NCI-H2107 (cell line): ENCODE results near the gene PTOV1.

Source experiments
- DNase-seq: peaks from one replicate; lab custom pipeline; 2025; lab: John Stamatoyannopoulos, UW

Gene PTOV1

DNA sequence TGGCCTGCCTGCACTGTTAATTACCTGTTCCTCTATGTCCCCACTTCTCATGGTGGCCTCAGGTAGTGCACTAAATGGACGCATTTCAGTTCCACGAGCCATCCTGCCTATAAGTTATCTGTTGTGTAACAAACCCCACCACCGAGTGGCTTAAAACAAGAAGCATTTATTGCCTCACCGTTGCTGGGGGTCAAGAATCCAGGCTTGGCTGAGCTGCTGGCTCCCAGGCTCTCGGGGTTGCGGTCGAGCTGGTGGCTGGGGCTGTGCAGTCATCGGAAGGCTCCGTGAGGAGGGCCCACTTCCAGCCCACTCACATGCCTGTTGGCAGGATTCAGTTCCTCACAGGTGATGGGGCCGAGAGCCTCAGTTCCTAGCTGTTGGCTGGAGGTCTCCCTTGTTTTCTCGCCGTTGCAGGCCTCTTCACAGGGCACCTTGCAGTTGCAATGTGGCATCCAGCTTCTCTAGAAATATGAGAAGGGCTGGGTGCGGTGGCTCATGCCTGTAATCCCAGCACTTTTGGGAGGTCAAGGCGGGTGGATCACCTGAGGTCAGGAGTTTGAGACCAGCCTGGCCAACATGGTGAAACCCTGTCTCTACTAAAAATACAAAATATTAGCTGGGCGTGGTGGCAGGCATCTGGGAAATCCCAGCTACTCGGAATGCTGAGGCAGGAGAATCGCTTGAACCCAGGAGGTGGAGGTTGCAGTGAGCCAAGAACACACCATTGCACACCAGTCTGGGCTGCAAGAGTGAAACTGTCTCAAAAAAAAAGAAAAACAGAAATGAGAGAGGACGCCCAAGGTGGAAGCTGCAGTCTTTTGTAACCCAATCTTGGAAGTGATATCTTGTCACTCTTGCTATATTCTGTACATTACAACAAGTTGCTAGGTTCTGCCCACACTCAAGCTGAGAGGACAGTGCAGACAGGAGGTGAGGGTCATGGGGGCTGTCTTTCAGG, 6.5 kb upstream of the PTOV1 start:
- DNase-seq, result no peak

DNA sequence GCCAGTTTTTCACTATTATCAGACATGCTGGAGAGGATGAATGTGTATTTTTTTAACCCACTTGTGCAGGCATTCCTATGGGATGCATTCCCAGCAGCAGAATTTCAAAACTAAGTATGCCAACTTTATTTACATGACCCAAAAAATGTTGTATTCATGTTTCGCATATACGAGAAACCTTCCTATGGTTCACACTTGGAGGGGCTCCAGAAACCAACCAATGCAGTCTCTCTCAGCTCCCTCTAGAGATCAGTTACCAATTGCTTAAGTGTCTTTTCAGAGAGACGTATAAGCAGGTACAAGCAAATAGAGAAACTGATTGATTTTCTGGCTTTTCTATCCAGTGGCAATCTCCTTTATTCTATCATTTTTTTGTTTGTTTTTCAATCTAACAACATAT, 5.5 kb upstream of the PTOV1 start:
- no peak for DNase-seq

DNA sequence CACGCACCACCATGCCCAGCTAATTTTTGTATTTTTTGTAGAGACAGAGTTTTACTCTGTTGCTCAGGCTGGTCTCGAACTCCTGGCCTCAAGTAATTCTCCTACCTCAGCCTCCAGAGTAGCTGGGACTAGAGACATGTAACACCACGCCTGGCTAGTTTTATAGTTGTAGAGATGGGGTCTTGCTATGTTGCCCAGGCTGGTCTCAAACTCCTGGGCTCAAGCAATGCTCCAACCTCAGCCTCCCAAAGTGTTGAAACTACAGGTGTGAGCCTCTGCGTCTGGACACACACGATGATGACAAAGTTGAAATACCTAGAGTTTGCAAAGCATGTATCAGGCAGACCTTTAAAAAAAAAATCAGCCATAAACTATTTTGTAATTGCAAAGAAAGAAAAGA, 4.6 kb upstream of the PTOV1 start:
- no peak for DNase-seq

DNA sequence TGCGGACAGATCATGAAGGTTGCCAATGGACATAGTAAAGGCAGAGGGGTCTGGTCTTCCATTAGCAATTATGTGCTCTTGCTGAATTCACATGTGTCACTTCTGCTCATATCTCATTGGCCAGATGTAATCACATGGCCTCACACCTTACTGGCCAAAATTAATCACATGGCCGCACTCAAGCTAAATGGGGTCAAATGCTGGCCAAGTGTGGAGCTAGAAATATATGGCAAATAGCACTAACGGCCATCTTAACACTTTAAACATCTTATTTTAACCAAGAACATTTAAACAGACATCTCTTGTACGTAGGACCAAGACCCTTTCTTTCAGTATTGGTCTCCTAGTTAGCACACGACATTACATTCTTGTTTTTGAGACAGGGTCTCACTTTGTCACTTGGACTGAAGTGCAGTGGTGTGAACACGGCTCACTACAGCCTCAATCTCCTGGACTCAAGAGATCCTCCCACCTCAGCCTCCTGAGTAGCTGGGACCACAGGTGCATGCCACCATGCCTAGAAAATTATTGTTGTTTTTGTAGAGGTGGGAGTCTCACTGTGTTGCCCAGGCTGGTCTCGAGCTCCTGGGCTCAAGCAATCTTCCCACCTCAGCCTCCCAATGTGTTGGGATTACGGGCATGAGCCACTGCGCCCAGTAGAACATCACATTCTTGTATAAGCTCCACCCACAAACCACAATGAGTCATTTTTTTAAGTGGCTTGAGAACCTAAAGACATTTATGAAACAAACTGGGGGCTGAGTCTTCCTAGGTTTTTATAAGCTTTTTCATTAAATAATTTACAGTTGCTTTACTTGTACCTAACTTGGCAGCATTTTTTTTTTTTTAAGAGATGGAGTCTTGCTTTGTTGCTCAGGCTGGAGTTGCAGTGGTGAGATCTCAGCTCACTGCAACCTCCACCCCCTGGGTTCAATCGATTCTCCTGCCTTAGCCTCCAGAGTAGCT, 2.9 kb upstream of the PTOV1 start:
- no peak for DNase-seq

DNA sequence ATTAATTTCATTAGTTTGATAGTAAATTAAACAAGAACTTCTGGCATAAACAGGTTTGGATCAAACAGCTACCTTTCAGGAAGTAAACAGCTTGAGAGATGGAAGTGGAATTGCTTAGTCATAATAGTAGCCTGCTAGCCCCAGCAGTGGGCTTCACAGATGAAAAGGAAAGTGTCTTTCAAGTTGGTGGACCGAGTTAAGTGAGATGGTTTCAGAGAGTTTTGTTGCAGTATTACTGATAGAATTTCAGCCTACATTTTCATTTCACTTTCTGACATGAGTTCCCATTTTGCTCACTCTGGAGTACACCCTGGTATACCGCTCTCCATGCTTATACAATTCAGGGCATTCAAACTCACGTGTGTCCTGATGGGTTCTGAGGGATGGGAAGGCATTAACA, 2.0 kb upstream of the PTOV1 start:
- DNase-seq, result no peak

DNA sequence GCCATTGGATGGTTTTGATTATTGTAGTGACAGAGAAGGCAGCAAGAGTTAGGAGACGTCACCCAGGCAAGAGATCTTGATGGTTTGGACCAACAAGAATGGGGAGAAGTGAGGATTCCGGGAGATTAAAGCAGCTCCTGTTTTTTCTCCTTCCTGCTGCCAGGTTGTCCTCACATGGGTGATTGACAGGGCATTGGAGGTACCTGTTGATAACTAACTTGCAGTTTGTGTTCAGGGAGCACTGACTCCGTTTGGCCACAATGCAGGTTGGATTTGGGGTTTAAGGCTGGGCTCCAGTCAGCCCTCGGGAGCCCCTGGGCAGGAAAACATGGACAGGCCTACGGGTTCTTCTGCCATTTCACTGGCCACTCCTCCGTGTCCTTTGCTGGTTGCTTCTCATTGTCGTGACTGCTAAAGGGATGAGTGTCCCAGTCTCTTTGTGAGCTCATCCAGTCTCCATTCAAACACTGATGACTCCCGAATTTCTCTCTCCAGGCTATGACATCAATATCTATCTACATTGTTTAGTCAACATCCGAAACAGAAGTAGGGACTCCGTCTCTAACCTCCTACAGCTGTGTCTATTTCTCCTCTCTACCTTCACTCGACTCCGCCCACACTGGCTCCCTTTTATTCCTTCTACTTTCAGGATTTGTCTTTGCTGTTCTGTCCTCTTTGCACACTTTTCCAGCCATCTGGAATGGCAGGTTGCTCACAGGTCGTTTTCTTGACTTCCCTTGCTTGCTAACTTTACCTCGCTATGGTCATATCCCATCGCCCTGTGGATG, 1.3 kb upstream of the PTOV1 start:
- no peak for DNase-seq

DNA sequence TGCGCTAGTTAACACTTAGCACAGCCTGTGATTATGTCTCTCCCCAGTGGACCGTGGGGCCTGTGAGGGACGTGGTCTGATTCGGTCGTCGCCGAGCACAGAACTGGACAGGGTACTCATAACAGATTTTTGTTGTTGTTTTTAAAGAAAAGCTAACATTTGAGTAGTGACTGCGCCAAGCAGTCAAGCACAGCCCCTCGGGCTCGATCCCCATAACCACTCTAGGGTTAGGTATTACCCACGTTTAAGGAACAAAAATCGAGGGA, 805 bp upstream of the PTOV1 start:
- DNase-seq, result no peak

DNA sequence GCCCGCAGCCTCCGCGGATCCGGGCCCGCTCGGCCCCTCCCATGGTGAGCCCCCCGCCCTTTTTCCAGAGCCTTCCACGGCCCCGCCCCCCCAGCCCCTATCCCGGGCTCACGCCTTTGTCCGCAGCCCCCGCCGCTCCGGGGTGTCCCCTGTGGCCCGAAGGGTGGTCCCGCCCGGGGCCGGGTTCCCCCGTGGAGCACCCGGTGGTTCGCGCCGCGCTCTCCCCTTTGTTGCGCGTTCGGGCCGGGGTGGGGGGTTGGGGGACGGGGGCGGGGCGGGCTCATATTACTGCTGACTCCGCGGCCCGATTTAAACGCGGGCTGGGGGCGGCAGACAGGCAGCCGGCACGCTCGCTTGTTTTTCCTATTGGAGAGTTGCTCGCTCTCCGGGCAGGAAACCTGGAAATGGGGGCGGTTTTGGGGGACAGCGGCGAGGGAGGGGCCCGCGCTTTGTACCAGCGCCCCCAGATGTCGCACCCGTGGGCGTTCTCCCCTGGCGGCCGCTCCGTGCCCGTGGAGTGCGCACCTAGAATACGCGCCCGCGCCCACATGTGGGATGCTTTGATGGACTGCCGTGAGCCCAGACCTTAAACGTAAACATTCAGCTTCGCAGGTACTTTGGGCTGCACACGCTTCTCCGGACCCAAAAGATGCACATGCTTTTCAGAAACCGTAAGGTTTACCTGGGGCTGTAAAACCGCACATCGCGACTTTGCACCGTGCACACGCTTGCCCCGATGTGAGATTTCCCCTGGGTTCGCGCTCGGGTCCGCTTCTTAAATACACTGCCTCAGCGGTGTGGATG, 699 bp downstream of the PTOV1 start:
- no peak for DNase-seq

DNA sequence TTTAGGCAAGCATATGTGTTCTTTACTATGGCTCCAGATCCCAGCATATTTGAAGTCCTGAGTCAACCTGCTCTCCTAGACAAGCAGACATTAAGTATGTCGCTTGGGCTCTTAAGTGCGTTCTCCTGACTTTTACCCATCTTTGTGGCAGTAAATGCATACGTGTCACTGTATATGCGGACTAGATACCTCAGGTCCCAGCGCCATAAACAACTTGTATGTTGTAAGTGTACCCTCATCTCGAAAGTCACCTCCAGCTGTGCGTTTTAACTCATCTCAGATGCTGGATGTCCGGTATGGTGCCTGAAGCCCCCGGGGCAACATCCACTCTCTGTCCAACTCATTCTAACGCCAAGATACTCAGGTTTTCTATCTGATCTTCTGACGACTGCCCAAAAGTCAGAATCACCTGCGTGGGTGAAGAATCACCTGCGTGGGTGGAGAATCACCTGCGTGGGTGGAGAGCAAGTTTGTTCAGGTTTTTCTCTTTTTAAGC, 1.7 kb downstream of the PTOV1 start:
- DNase-seq, result no peak

DNA sequence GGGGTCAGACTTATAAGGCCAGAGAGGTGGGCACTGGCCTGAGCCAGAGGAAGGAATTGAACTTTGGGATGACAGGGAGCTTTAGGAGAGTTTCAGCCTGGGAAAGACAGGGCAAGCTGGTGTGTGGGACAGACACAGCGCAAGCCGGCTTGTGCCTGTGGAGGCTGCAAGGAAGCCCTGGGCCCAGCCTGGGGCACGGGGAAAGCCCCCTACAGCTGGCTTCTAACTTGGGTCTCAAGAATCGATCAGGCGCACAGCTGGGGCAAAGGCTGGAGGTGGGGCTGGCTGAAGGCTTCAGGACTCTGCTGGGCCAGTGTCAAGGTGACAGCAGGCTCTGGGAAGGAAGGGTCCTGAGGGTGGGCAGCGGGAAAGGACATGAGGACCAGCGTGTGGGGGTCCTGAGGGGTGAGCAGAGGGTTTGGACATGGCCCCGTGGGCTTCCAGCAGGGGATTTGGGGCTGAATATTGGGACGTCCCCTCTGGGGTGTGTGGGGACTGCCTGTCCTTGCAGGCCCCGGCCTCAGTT, 3.0 kb downstream of the PTOV1 start:
- no peak for DNase-seq

DNA sequence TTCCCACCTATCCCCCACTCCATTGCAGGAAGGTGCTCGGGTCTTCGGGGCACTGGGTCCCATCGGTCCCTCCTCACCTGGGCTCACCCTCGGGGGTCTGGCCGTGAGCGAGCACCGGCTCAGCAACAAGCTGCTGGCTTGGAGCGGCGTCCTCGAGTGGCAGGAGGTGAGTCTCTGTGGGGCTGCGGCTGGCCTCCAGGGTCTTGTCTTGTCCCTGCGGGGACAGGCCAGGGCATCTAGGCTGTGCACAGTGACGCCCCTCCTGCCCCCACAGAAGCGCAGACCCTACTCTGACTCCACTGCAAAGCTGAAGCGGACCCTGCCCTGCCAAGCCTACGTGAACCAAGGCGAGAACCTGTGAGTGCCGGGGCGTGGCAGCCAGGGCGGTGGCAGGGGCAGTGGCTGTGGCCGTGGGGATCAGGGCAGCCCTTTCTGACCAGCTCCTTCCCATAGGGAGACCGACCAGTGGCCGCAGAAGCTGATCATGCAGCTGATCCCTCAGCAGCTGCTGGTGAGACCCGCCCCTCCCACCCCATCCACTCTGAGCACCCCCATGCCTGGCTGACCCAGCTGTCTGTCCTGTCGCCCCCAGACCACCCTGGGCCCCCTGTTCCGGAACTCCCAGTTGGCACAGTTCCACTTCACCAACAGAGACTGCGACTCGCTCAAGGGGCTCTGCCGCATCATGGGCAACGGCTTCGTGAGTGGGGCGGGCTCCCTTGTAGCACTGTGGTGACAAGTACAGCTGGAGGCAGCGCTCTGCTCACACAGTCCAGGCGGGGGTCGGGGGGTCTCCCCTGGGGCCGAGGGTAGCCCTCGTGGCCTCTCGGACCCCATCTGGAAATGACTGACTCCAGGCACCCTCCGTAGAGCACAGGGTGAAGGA, 3.7 kb downstream of the PTOV1 start:
- DNase-seq, result no peak

DNA sequence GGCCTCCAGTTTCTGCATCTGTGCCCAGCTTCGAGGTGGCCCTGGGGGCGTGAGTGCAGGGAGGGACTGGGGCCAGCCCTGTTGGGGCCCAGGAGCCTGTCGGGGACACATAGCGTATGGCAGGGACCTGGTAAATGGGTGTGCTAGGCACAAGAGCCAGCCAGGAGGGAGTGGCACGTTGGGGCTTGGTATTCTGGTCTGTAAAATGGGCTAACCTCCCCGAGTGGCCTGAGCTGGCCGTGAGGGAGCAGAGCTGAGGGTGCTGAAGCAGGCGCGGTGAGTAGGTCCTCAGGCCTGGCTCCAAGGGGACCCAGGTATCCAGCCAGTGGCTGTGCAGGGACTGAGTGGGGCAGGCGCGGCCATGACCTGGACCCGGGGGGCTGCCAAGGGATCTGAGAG, 4.3 kb downstream of the PTOV1 start:
- DNase-seq, result no peak

DNA sequence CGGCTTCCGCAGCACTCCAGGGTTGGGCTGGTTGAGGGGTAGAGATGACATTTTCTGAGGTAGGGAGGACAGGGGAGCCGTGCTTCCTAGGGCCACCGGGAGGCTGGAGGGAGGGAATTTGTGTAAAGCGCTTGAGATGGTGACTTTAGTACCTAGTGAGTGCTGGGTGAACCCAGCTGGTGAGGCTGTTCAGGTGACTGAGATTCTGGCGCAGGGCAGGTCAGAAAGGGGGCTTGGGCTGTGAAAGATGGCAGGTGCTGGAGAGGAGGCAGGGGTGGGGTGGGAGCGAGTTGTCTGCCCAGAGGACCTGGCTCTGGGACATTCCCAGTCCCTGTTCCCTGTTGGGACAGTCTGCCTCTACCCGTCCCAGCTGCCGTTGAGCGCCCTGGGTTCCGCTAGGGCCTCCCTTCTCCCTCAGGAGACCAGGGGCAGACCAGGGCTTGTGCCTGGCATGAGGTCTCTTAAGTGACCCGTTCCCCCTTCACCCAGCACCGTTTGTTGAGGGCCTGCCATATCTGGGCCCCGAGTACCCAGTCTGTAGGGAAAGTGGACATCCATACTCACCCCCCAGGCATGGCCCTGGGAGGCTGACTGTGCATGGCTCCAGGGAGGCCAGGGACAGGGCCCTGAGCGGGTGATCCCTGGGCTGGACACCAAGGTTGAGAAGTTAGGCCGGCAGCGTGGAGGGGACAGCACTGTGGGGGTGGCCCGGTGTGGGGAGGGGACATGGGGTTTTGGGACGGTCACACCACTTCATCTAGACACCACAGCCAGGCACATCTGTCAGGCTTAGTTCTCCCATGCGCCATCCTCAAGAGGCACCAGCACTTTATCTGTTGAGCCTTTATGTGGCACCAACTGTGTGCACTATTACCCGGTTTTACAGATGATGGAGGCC, 5.0 kb downstream of the PTOV1 start:
- DNase-seq, result no peak

DNA sequence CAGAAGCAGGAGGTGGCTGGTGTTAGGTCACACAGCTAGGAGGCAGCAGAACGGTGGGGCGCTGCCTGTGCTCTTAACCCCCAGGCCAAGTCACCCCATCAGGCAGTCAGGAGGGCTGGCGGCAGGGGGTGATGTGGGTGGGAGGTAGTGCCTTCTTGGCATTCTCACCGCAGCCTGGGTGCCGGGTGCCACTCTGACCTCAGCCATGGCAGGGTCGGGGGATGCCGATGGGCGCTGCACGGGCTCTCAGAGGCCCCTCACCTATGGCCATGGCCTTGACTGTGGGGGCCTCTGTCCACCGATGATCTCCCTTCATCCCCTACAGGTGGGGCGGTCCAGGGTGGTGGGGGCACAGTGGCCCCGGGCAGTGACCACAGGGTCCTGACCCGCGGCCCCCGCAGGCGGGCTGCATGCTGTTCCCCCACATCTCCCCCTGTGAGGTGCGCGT, 5.6 kb downstream of the PTOV1 start:
- no peak for DNase-seq

DNA sequence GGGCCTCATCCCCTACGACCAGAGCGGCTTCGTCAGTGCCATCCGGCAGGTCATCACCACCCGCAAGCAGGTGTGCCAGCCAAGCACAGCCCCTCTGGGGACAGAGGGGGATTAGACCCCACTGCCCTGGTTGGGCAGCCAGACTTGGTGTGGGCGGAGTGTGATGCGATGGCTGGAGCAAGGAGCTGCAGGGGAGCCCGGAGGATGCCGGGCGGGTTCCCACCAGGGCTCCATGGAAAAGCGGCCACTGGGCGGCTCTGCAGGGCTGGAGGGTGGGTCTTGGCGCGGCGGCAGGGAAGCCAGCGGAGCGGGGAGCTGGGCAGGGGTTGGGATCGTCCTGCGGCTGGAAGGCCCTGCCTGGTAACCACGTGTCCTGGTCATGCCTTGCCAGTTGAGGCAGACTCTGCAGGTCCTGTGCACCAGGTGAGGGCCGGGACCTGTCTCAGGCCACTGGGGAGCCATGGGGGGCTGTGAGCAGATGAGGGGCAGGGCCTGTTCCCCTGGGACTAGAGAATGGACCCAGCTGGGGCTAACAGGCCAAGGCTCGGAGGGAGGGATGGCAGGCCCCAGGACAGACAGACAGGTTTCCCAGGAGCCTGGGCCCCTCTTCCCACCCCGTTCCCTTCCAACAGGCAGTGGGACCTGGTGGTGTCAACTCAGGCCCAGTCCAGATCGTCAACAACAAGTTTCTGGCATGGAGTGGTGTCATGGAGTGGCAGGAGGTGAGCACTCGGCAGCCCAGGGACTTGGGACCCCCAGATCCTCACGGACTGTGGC, 6.3 kb downstream of the PTOV1 start:
- no peak for DNase-seq

DNA sequence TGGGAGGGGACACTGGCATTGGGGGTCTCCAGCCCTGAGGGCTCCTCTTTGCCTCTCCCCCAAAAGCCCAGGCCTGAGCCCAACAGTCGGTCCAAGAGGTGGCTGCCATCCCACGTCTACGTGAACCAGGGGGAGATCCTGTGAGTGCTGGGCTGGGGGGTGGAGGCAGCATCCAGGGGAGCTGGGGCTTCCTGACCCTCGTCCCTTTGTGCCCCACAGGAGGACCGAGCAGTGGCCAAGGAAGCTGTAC, 6.8 kb downstream of the PTOV1 start:
- DNase-seq, result no peak

DNA sequence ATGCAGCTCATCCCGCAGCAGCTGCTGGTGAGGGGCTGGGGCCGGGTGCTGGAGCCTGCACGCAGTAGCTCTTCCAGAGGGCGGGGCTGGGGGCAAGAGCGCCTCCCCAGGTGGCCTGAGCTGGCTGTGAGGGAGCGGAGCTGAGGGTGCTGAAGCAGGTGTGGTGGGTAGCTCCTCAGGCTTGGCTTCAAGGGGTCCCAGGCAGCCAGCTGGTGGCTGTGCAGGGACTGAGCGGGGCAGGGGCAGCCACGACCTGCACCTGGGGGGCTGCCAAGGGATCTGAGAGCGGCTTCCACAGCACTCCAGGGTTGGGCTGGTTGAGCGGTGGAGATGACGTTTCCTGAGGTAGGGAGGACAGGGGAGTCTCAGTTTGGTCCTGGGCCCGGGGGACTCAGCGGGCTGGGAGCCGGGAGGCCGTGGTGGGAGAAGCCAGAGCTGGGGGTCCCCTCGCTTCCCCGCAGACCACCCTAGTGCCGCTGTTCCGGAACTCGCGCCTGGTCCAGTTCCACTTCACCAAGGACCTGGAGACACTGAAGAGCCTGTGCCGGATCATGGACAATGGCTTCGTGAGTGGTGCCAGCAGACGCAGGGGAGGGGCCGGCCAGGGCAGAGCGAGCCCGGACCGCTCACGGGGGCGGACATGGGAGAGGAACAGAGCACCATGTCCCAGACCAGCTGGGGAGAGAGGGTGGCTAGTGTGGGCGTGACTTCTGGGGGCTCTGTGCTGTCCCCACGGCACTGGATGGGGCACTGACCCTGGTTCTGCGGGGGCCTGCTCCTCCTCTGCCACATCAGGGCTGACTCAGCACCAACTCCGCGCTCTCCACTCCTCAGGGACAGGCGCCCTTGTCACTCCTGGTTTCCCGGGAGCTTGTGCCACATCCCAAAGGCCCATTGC, 7.4 kb downstream of the PTOV1 start:
- no peak for DNase-seq
